ENCODE data around the gene EXOSC5. TPM values are rescaled to one million over a fixed set of nuclear protein-coding genes. Genes with fewer than 3 reads are reported as not detected.

The EXOSC5 gene
- total RNA-seq, 2 donors from 2014 or later, result 15.7 to 23.6 TPM

DNA sequence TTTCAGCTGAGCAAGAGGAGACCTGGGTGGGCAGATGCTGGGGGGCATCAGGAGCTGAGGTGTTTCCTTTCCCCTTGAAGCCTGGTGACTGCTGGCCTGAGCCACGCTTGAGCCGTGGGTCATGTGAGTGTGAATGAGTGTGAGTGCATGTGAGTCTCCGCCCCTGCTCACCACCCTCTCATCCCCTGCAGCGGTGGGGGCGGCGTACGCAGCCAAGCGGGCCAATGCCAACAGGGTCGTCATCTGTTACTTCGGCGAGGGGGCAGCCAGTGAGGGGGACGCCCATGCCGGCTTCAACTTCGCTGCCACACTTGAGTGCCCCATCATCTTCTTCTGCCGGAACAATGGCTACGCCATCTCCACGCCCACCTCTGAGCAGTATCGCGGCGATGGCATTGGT is 24.8 kb upstream of the EXOSC5 start:
- no peak for DNase-seq
- H3K9me3 Mint-ChIP-seq, result no peaks in the 10 kb centered on the region
- Histone ChIP-seq H3K9ac (ENCODE audit: extremely low read depth, low read length, poor library complexity, severe bottlenecking) (no peak overlapping the region), H3K4me1 (ENCODE audit: control insufficient read depth, insufficient read depth, low read length) (no peaks in the 10 kb centered on the region), H3K36me3 (ENCODE audit: control insufficient read depth, insufficient read depth, low read length) (peaks cover 6% of the 10 kb centered on the region), H3K4me3 (ENCODE audit: low read length) (no peak overlapping the region), H3K9me3 (ENCODE audit: control insufficient read depth, low read length) (no peaks in the 10 kb centered on the region), H3K27me3 (ENCODE audit: control insufficient read depth, insufficient read depth, low read length, poor library complexity, severe bottlenecking) (no peaks in the 10 kb centered on the region), H3K27ac (ENCODE audit: low read depth, low read length) (no peak overlapping the region)
- peaks cover 49% of the 10 kb centered on the region for H3K36me3 Mint-ChIP-seq (ENCODE audit: low read depth)
- H3K4me3 Mint-ChIP-seq, result no peak overlapping the region
- TF ChIP-seq, protein P1, sequence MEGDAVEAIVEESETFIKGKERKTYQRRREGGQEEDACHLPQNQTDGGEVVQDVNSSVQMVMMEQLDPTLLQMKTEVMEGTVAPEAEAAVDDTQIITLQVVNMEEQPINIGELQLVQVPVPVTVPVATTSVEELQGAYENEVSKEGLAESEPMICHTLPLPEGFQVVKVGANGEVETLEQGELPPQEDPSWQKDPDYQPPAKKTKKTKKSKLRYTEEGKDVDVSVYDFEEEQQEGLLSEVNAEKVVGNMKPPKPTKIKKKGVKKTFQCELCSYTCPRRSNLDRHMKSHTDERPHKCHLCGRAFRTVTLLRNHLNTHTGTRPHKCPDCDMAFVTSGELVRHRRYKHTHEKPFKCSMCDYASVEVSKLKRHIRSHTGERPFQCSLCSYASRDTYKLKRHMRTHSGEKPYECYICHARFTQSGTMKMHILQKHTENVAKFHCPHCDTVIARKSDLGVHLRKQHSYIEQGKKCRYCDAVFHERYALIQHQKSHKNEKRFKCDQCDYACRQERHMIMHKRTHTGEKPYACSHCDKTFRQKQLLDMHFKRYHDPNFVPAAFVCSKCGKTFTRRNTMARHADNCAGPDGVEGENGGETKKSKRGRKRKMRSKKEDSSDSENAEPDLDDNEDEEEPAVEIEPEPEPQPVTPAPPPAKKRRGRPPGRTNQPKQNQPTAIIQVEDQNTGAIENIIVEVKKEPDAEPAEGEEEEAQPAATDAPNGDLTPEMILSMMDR (conservative IDR thresholded peaks at IDR 0.05), result no peak
- no peaks in the 10 kb centered on the region for H3K27me3 Mint-ChIP-seq (ENCODE audit: insufficient read depth)
- 94 to 98% methylated on average over 17 to 18 of the region's 20 CpGs for WGBS, 2 experiments (ENCODE audit: insufficient coverage in 1 of 2, insufficient read length in 1 of 2)
- H3K27ac Mint-ChIP-seq, result no peak overlapping the region
- peaks cover 9% of the 10 kb centered on the region for H3K4me1 Mint-ChIP-seq

- H3K36me3 ChIP-seq (ENCODE audit: control insufficient read depth, insufficient read depth, low read length), result peaks cover 6% of the 10 kb centered on the region
- peaks cover 53% of the 10 kb centered on the region for H3K36me3 Mint-ChIP-seq (ENCODE audit: low read depth)
- H3K4me1 ChIP-seq (ENCODE audit: control insufficient read depth, insufficient read depth, low read length), result no peaks in the 10 kb centered on the region
- DNase-seq, result no peak
- peak overlapping the region; percentile 15 for H3K27ac Mint-ChIP-seq
- H3K9me3 Mint-ChIP-seq, result no peaks in the 10 kb centered on the region
- no peaks in the 10 kb centered on the region for H3K9me3 ChIP-seq (ENCODE audit: control insufficient read depth, low read length)
- no peak overlapping the region for H3K9ac ChIP-seq (ENCODE audit: extremely low read depth, low read length, poor library complexity, severe bottlenecking)
- no peaks in the 10 kb centered on the region for H3K27me3 Mint-ChIP-seq (ENCODE audit: insufficient read depth)
- no peak overlapping the region for H3K4me3 ChIP-seq (ENCODE audit: low read length)
- H3K27me3 ChIP-seq (ENCODE audit: control insufficient read depth, insufficient read depth, low read length, poor library complexity, severe bottlenecking), result no peaks in the 10 kb centered on the region
- peaks cover 3% of the 10 kb centered on the region for H3K4me1 Mint-ChIP-seq
- TF ChIP-seq, protein P1 (conservative IDR thresholded peaks at IDR 0.05), result no peak
- H3K4me3 Mint-ChIP-seq, result no peak overlapping the region
- 84 to 100% methylated on average over 1 to 6 of the region's 6 CpGs for WGBS, 2 experiments (ENCODE audit: insufficient coverage in 1 of 2, insufficient read length in 1 of 2)
- no peak overlapping the region for H3K27ac ChIP-seq (ENCODE audit: low read depth, low read length)
Observed at GRCh38 chr19:41421314-41421713, 24.2 kb upstream of the EXOSC5 start.

DNA sequence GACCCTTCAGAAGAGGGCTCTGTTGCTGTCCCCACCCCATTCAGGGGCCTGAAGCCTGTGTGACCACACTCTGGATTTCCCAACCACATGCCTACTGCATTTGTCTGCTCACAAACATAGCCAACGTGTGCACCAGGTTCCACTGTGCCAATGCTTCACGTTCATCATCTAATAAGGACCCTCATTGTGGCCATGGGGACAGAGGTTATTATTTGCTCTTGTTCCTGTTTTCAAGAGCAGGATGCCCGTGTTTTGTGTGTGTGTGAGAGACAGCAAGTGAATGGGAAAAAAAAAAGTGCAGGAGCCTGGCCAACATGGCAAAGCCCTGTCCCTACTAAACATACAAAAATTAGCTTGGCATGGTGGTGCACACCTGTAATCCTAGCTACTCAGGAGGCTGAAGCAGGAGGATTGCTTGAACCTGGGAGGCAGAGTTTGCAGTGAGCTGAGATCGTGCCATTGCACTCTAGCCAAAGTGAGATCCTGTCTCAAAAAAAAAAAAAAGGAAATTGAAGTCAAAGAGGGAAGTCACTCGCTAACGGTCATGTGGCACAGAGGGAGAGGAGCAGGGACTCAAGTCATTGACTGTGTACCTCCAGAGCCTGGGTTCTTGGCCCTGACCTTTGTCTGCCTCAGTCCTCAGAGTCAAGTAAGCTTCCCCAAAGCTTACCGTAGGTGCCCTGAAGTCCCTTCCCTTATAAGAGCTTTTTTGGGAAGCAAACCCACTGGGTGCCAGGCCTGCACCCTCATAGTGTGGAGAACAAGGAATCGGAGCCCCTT is 23.1 kb upstream of the EXOSC5 start:
- H3K4me3 Mint-ChIP-seq, result no peak overlapping the region
- no peaks in the 10 kb centered on the region for H3K4me1 Mint-ChIP-seq
- H3K27ac ChIP-seq (ENCODE audit: low read depth, low read length), result no peak overlapping the region
- no peak overlapping the region for H3K4me3 ChIP-seq (ENCODE audit: low read length)
- TF ChIP-seq, protein P1 (conservative IDR thresholded peaks at IDR 0.05), result no peak
- WGBS, 2 experiments (ENCODE audit: insufficient coverage in 1 of 2, insufficient read length in 1 of 2), result 94 to 98% methylated on average over 5 to 8 of the region's 8 CpGs
- peaks cover 53% of the 10 kb centered on the region for H3K36me3 Mint-ChIP-seq (ENCODE audit: low read depth)
- H3K36me3 ChIP-seq (ENCODE audit: control insufficient read depth, insufficient read depth, low read length), result peaks cover 6% of the 10 kb centered on the region
- H3K9ac ChIP-seq (ENCODE audit: extremely low read depth, low read length, poor library complexity, severe bottlenecking), result no peak overlapping the region
- DNase-seq, result no peak
- H3K9me3 ChIP-seq (ENCODE audit: control insufficient read depth, low read length), result no peaks in the 10 kb centered on the region
- H3K27me3 ChIP-seq (ENCODE audit: control insufficient read depth, insufficient read depth, low read length, poor library complexity, severe bottlenecking), result no peaks in the 10 kb centered on the region
- H3K4me1 ChIP-seq (ENCODE audit: control insufficient read depth, insufficient read depth, low read length), result no peaks in the 10 kb centered on the region
- no peak overlapping the region for H3K27ac Mint-ChIP-seq
- no peaks in the 10 kb centered on the region for H3K27me3 Mint-ChIP-seq (ENCODE audit: insufficient read depth)
- no peaks in the 10 kb centered on the region for H3K9me3 Mint-ChIP-seq
